GM12864 (cell line): ENCODE results near the gene RAB40C.
A peak's percentile ranks its signal among the peaks of the same experiment; 100 is the strongest.

Source experiments
- DNase-seq: peaks from one replicate; pipeline ENCODE4 v3.0.0-alpha.2; 2011; ENCODE audit warnings: low read depth
- H3K4me3 ChIP-seq: 2 replicates; pipeline ENCODE4 v1.5.1; 2011; ENCODE audit warnings: mild to moderate bottlenecking, low read depth, low read length, control low read depth
- CTCF ChIP-seq: IDR thresholded peaks from 2 replicates; pipeline ENCODE4 v1.5.1; 2011; ENCODE audit warnings: low read depth, mild to moderate bottlenecking, moderate library complexity, low read length, control low read depth, inconsistent platforms; ENCODE audit errors: missing control alignments

RAB40C gene

GRCh38 chr16:657487-657886, 67.6 kb downstream of the RAB40C start:
- TF ChIP-seq CTCF = no peak
- DNase-seq = no peak
- H3K4me3 ChIP-seq = no peak overlapping the region

- TF ChIP-seq CTCF = no peak
- no peak overlapping the region for H3K4me3 ChIP-seq
- no peak for DNase-seq
These were observed 69.1 kb downstream of the RAB40C start for GRCh38 chr16:658679-659571.

DNA sequence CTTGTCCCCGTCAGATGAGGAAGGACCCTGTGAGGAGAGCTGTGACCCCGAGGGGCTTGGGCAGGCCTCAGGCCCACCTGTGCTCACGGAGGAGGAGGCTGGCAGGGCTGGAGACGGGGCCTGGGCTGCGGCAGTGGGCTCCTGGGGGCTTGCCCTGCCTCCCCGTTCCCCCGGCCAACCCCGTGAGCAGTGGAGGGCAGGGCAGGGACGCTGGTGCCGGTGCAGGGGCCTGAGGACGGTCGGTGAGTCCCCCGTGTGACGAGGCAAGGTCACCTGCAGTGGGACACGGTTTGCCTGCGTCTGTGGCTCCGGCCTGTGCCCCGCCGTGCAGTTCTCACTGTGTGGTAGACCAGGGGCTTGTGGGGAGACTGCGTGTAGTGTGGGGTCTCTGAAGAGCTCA, 69.8 kb downstream of the RAB40C start:
- no peak overlapping the region for H3K4me3 ChIP-seq
- no peak for TF ChIP-seq CTCF
- no peak for DNase-seq

DNA sequence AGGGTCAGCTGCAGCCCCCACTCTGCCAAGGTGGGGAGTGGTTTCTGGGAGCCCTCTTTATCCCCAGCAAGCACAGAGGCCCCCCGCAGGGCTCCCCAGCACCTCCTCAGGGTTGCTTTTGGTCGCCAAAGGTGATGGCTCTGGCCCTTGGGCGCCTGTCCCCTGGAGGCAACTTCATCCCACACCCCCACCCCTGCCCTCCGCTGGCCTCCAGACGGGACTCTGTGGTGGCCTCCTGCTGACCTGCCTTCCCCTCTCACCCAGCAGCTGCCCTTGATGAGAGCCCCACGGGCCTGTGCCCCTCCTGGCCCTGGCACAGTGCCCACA, 70.2 kb downstream of the RAB40C start:
- TF ChIP-seq CTCF = no peak

DNA sequence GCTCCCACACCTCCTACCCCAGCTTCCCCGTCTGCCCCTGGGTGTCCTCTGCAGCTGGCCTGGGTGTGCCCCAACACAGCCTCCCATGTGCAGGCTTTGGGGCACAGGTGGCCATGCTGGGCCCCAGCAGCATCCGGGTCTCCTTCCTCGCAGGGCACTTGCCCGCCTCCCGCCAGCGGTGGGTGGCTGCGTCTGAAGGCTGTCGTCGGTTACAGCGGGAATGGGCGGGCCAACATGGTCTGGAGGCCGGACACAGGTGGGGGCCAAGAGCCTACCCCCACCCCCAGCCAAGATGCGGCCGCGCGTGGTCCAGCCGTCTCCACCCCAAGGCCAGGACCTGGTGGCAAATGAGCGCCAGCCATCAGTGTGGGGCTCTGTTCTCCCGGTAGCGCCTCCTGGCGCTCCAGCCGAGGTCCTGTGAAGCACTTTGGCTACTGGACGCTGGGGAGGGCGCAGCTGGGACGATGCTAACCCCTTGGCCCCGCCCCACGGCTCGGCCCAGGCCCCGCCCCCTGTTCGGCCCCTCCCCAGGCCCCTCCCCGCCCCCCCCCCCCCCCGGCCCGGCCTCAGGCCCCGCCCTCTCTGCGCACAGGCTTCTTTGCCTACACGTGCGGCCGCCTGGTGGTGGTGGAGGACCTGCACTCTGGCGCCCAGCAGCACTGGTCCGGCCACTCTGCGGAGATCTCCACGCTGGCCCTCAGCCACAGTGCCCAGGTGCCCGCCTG, 70.8 kb downstream of the RAB40C start:
- no peak overlapping the region for H3K4me3 ChIP-seq

More for the DNA sequence above, 70.2 kb downstream of the RAB40C start:
- DNase-seq = no peak
- no peak overlapping the region for H3K4me3 ChIP-seq

GRCh38 chr16:661184-661821, 71.4 kb downstream of the RAB40C start:
- no peak for TF ChIP-seq CTCF
- H3K4me3 ChIP-seq = no peak overlapping the region
- no peak for DNase-seq

More for the DNA sequence above, 70.8 kb downstream of the RAB40C start:
- peak; percentile 51 for TF ChIP-seq CTCF
- no peak for DNase-seq
